Liver (tissue), 3 donors: ENCODE measurements around the gene LGR6.

Experiments used
- GABPA ChIP-seq, 2 donors: IDR thresholded peaks in 1 of 2; conservative IDR thresholded peaks in 1 of 2; 2 replicates each; pipeline ENCODE4 v1.6.1; 2016; ENCODE audit warnings: antibody characterized with exemption in 2 of 2, mild to moderate bottlenecking in 1 of 2, moderate library complexity in 1 of 2
- TF ChIP-seq, protein P1 (sequence below): fragments of 150-350 bp; IDR thresholded peaks from 2 replicates; pipeline ENCODE4 v1.5.1; 2017; ENCODE audit warnings: improper control_type of control experiment, low read depth, low read length; ENCODE audit not compliant: missing input control
- donor health status: healthy.
- donor health status: healthy.

DNA sequence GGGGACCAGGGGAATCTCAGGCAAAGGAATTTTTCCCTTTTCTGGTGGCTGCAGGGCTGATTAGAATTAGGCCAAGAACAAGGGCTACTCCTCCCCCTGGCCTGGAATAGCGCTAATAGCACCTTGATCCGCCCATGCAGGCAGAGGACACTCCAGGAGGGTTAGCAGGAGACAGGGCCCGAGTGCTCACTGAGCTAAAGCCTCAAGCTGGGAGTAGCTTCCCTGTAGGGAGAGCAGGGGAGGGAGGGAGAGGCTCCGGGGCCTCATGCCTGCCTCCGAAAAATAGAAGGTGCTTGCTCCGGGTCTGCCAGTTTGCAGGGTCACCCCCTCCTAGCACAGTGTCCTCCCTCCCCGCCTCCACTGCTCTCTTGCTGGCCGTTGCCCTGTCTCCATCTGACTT is 37.0 kb upstream of the LGR6 start:
- TF ChIP-seq, protein P1, sequence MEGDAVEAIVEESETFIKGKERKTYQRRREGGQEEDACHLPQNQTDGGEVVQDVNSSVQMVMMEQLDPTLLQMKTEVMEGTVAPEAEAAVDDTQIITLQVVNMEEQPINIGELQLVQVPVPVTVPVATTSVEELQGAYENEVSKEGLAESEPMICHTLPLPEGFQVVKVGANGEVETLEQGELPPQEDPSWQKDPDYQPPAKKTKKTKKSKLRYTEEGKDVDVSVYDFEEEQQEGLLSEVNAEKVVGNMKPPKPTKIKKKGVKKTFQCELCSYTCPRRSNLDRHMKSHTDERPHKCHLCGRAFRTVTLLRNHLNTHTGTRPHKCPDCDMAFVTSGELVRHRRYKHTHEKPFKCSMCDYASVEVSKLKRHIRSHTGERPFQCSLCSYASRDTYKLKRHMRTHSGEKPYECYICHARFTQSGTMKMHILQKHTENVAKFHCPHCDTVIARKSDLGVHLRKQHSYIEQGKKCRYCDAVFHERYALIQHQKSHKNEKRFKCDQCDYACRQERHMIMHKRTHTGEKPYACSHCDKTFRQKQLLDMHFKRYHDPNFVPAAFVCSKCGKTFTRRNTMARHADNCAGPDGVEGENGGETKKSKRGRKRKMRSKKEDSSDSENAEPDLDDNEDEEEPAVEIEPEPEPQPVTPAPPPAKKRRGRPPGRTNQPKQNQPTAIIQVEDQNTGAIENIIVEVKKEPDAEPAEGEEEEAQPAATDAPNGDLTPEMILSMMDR: no peak
- no peak for TF ChIP-seq GABPA (IDR thresholded peaks at IDR 0.05 in 1 of 2, conservative IDR thresholded peaks at IDR 0.05 in 1 of 2)
